A204.1 (cell line): ENCODE measurements around the gene CYP4F2.
"Not testable (repeated sequence)": the region's sequence is repeated elsewhere in the genome, so short reads cannot be mapped to it uniquely, and the experiment has no call there.

Experiments
- FAIRE-seq: peaks from 2 replicates; lab custom pipeline; 2012; peaks lifted over from hg19 to GRCh38; lab: Jason Lieb, UNC

CYP4F2 gene

DNA sequence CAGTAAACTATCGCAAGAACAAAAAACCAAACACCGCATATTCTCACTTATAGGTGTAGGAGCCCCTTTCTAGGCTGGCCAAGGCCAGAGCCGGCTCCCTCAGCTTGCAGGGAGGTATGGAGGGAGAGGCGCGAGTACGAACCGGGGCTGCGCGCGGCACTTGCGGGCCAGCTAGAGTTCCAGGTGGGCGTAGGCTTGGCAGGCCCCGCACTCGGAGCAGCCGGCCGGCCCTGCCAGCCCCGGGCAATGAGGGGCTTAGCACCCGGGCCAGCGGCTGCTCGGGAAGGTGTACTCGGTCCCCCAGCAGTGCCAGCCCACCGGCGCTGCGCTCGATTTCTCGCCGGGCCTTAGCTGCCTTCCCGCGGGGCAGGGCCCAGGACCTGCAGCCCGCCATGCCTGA, 1.7 kb upstream of the CYP4F2 start:
- not testable (repeated sequence) for FAIRE-seq

DNA sequence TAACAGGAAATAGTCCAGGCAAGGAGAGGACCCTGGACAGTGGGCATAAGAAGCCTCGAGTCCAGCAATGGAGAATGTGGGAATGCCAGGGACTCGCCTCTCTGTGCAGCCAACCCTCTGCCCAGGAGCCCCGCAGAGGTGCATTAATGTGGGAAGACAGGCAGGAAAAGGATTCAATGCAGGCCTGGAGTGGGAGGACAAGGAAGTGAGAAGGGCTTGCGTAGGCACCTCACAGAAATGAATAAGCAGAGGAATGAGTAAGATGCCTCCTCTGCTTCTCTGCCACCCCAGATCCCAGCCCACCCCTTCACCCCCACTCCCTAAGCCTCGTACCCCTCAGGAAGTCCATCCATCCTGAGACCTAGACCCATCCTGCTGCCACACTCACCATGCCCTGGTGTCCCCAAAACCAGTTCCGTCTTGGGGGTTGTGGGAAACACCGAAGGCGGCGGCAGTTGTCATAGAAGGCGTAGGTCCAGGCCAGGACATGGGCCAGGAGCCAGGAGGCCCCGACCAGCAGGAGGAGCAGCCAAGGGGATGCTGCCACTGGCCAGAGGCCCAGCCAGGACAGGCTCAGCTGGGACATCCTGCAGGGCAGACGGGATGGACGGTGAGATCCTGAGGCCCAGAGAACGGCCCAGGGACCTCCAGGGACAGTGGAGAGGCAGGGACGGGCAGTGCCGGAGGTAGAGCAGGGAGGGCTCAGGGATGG, 692 bp downstream of the CYP4F2 start:
- no peak for FAIRE-seq

DNA sequence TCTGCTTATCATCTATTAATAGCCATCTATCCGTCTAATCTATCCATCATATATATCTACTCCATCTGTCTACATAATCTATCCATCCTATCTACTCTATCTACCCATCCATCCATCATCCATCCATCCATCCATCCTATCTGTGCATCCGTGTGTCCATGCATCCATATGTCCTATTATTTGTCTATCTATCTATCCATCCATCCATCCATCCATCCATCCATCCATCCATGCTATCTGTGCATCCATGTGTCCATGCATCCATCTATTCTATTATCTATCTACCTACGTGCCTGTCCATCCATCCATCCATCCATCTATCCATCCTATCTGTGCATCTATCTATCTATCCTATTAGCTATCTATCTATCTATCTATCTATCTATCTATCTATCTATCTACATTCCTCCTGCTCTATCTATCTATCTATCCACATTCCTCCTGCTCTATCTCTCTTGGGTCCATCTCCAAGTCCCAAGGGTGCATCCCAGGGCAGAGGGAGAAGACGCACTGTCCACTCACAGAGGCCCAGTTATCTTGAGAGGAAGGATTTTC, 1.9 kb downstream of the CYP4F2 start:
- FAIRE-seq = no peak

DNA sequence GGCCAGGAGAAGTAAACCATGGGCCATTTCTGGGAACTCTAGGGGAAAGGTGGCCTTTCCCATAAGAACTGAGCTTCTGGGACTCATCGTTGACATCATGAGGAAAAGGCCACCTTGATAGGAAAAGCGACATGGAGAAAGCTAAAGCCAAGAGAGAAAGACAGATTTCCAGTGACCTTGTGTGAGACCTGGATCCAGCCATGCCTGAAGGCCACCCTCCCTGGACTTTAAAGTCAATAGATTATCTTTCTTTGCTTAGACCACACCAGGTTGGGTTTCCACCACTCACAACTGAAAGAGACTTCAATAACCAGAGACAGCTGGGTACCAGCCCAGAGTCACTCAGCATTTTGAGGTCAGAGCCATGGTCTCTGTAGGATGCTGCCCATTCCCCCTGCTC, 3.5 kb downstream of the CYP4F2 start:
- FAIRE-seq = no peak

DNA sequence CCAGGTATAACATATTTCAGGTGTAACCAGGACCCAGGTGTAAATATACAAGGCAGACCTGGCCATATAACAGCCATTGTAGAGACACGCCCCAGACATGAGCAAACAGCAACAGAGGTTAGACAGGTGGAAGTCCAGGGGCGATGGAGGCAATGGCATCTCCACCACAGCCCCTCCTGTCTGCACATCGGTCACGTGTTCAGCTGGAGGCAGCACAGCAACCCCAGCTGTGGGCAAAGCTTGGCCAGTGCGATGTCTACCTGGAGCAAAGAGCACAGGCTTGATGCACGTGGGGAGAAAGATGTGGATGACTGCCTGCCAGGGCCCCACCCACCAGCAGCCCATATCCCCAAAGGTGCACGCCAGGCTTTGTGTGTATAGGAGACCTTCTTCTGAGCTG, 4.4 kb downstream of the CYP4F2 start:
- no peak for FAIRE-seq

DNA sequence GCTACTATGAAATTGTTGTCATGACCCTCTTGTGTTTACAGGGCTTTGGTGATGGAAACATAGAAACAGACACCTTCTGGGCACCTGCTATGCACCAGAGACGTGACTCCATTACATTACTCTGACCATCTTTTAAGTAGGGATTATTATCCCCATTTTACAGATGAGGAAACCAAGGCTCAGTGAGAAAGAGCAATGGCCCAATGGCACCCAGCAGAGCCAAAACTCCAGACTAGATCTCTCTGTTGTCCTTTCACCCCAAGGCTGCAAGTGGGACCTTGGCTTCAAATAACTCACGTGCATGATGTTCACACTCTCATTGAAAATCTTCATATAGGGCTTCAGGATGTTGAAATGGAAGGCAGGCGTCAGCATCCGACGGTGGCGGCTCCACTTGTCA, 5.9 kb downstream of the CYP4F2 start:
- FAIRE-seq = no peak

DNA sequence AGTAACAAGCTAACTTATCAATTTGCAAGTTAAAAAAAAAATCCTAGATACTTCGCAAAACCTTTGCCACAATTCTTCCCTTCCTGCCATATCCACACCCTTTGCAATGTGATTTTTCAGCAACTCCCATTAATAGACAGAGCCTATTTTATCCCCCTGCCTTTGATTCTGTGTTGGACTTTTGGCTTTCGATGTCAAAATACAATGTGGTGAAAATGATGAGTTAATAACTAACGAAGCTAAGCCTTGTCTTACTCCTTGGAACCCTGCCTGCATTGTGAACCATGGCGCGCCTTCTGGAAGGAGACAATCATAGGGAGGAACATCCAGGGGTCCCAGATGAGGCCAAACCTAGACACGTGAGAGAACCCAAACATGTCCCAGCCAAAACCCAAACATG, 6.4 kb downstream of the CYP4F2 start:
- FAIRE-seq = no peak

DNA sequence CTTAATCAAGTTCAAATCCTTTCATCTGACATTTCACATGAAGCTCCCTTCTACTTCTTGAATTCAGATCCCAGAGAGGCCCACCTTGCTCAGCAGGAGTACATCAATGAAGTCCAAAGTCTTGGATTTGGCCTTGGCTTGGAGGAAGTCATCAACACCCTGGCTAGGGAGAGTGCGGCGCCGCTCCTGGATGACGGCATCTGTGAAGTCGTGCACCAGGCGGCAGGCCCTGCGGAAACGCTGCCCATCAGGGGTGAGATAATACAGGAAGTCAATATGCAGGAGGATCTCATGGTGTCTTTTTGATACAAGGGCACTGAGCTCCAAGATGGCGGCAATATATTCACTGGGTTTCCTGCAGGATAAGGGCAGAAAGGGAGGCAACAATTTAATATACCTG, 8.5 kb downstream of the CYP4F2 start:
- FAIRE-seq = not testable (repeated sequence)

DNA sequence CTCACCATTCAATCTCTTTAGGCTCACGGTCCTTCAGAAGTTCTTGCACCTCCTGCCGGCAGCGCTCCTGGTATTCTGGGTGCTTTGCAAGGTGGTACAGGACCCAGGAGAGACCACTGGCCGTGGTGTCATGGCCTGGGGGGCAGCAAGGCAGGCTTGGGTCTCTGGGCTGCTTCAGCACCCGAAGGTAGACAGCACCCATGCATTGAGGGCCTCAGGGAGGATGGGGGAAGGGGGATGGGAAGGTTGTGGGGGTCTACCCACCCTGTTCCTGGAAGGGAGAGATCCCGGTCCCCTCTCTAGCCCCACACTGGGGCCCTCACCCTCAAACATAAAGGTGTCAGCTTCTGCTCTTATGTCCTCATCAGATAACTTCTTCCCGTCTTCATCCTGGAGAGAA, 12.0 kb downstream of the CYP4F2 start:
- FAIRE-seq = no peak

DNA sequence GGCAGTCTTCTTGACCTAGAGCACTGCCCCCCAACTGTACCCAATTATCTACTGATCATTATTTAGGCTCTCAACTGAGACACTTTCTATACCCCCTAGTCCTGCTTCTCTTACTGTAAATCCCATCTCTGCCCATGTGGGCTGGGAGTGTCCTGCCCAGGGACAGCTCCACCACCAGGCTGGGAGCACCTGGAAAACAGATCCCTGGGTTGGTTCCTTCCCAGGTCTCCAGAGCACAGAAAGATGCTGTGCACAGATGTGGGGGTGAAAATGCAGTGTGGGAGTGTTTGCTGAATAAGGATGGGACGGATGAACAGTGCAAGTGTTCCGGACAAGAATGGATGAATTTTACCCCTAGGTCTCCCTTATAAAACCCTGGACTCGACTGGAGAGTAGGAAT, 12.7 kb downstream of the CYP4F2 start:
- FAIRE-seq = no peak

DNA sequence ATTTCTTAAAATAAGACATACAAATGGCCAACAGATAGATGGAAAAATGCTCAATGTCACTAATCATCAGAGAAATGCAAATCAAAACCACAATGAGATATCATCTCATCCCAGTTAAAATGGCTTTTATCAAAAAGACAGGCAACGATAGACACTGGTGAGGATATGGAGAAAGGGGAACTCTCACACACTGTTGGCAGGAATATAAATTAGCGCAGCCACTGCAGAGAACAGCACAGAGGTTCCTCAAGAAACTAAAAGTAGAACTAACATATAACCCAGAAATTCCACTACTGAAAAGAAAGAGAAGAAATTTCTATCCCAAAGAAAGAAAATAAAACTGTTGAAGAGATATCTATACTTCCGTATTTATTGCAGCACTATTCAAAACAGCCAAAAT, 14.5 kb downstream of the CYP4F2 start:
- not testable (repeated sequence) for FAIRE-seq

DNA sequence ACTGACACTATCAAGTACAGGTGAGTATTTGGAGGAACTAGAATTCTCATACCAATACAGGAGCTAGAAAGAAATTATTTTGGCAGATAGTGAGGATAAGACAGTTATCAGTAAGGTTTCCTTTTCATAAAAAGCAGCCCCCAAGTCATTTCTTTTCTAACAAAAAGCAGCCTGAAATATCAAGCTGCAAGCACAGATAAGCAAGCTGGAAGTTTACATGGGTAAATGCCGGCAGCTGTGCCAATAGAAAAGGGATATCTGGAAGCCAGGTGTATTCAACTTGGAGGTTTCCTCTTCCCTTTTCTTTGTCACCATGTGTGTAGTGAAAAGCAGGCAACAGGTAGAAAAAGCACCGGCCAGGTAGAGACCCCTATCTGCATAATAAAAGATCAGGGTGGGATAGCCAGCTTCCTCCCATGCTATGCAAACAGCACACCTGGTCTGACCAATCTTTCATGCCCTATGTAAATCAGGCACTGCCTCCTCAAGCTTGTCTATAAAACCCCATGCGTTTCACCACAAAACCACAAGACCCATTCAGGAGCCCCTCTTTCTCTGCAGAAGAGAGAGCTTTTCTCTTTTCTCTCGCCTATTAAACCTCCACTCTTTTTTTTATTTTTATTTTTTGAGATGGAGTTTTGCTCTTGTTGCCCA, 22.9 kb downstream of the CYP4F2 start:
- no peak for FAIRE-seq

DNA sequence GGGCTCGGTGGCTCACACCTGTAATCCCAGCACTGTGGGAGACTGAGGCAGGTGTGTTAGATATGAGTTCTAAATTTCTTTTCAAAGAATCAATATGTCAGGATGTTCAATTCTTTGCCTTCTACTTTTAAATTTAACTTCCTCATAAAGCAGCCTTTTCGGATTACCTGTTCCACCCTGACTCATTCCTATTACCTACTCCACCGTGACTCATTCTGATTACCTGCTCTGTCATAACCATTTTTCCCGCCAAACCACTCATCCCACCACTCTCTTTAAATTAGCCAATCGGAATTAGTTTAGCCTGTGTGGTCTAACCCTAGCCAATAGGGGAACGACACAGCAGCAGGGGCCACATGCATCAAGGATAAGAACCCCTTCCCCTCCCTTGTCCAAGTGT, 24.1 kb downstream of the CYP4F2 start:
- not testable (repeated sequence) for FAIRE-seq

DNA sequence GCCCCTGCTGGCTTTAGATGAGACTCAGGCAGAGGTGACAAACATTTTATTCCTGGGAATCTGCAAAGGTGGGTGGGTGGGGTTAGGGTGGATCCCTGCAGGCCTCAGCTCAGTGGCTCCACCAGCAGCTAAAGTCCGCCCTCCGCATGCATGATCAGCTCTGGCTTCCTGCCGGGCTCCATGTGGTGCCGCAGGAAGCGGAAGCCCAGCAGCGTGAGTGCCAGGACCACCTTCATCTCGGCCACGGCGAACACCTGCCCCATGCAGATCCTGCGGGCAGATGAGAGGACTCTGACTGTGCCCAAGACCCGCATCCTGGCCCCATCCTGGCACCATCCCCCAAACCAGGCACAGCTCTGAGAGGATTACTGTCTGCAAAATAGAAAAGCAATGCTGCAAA, 26.3 kb downstream of the CYP4F2 start:
- FAIRE-seq = no peak

DNA sequence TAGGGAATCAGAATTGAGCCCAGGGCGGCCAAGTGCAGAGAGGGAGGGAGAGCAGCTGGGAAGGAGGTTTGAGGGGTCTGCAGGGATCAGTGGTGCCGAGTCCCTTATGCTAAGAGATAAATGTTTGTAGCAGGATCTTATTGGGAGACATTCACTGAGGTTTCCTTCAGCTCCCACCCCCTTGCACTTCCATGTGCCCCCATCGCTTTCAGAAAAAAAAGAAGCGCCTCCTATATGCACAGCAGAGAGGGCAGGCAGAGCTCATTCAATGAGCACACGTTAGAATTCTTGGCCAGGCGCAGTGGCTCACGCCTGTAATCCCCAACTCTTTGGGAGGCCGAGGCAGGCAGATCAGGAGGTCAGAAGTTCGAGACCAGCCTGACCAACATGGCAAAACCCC, 28.0 kb downstream of the CYP4F2 start:
- no peak for FAIRE-seq

DNA sequence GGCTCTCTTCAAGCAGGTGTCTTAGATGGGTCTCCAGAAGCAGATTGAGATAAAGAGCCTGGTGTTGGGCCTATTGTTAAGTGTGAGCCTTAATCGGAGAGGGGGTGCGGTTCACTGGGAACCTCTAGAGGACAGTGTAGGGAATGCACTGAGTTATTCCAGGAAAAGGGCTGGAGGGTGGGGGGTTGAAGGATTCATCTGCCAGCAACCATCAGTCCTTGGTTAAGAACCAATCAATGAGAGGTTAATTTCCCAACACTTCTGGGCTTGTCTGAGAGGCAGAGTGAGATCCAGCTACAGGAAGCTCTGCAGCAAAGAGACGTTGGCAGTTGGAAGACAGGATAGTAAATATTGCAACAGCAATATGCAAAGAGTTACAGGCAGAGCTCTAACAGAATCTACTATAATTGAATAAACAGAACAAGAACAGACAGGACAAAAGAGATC, 28.7 kb downstream of the CYP4F2 start:
- no peak for FAIRE-seq

DNA sequence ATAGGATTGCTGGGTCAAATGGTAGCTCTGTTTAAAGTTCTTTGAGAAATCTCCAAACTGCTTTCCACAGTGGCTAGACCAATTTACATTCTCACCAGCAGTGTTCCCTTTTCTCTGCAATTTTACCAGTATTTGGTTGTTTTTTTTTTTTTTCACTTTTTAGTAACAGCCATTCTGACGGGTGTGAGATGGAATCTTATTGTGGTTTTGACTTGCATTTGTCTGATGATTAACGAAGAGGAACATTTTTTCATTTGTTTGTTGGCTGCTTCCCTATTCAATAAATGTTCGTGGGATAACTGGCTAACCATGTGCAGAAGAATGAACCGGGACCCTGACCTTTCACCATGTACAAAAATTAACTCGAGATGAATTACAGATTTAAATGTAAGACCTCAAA, 31.2 kb downstream of the CYP4F2 start:
- FAIRE-seq = no peak

DNA sequence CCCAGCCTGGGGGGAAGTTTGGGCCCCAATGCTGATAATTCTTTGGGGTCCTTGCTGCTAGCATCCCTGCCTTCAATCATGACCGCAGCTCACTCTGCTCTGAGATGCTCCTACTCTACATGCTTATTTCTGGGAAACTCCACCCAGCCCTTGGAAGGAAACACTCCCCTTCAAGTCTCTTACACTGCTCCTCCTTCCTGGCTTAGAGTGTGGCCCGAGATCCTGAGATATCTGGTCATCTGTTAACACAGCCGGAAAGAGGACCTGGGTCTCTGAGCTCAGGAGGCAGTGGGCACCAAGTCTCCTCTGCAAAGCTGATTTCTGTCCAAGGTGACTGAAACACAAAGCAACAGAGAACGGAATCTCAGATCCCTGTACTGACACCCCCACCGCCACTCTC, 33.0 kb downstream of the CYP4F2 start:
- no peak for FAIRE-seq

DNA sequence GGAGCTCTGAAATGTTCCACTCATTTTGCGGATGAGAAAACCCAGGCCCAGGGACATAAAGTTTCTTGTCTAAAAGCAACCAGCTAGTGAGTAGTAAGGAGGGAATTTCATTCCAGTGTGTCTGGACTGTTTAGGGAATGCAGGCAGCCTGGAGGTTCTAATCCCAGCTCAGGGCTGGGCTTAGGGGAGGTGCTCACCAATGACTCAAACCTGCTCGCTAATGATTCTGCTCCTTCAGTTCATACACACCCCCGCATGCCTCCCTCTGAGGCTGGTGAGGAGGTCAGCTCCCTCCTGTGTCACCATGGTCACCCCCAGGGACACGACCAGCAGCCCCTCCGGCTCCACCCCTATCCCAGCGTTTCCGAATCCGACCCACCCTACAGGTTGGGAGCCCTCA, 34.6 kb downstream of the CYP4F2 start:
- no peak for FAIRE-seq

DNA sequence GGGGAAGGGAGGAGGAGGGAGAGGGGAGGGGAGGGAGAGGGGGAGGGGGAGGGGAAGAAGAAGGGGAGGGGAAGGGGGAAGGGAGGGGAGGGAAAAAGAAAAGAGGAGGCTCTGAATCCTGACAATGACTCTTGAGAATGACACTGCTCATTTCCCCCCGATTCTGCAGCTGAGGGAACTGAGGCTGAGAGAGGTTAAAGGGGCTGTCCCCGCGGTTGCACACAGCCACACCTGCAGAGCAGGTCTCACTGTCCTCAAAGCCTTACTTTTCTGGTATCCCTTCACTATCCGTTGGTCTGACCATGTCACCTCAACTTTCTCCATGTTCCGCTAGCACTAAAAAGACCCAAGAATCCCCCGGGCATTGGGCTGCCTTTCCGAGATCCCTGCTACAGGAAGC, 35.4 kb downstream of the CYP4F2 start:
- FAIRE-seq = no peak

DNA sequence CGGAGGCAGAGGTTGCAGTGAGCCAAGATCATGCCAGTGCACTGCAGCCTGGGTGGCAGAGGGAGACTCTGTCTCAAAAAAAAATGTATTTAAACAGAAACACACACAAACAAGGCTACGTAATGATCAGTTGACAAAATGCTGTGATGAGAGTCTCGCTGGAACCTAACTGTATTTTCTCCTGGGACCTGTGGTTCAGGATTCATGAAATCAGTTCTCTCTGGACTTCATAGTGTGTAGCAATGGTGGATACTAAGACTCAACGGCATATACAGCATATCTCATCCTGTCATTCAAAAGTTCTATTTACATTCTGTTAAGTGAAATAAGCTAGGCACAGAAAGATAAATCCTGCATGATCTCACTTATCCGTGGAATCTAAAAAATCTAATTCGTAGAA, 37.4 kb downstream of the CYP4F2 start:
- no peak for FAIRE-seq

DNA sequence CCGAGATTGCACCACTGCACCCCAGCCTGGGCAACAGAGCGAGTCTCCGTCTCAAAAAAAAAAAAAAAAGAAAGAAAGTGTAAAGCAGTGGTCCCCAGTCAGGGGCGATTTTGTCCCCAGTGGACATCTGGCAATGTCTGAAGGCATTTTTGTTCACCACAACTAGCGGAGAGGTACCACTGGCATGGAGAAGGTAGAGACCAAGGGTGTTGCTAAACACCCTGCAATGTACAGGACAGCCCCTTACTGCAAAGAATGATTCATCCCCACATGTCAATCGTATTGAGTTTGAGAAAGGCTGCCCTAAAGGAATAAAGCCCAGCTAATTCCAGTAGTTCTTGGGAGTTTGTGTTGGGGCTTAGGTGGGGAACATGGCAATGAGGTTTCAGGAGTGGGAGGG, 38.7 kb downstream of the CYP4F2 start:
- no peak for FAIRE-seq

DNA sequence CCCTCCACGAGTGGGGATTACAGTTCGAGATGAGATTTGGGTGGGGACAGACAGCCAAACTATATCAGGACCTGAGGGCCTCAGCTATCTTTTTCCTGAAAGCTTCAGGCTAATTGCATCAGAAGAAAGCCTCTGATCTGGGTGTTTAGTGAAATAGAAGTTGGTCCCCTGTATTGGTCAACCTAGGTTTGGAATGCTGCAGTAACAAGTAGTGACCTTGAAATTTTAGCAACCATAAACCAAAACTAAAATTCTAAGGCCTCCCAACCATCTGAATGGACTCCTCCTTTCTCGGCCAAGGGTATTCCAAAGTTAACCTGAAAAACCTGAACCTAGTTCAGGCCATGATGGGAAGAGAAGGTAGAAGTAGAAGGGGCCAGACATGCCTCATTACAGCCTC, 47.5 kb downstream of the CYP4F2 start:
- FAIRE-seq = no peak

DNA sequence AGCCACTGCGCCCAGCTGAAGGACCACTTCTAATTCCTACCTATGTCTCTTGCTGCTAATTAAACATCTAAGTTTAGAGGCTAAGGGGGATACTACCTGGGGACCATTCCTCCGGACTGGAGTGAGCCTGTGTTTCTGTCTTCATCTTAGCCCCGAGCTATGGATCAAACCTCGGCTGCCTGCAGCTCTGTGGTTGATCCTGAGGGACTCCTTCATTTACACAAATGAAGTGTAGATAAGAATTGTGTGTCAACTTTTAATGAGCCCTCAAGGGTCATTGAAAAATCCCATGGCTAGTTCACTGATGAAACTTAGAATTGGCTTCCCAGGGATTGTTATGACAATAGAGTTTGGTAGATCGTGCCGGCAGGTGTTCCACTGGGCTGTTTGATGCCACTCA, 51.0 kb downstream of the CYP4F2 start:
- no peak for FAIRE-seq
